OCI-M1 (cell line): ENCODE measurements around the gene CATSPERZ.
"Not testable (repeated sequence)": the region's sequence is repeated elsewhere in the genome, so short reads cannot be mapped to it uniquely, and the experiment has no call there.

Experiments
- DNase-seq: peaks from one replicate; lab custom pipeline; 2025; lab: John Stamatoyannopoulos, UW

CATSPERZ gene

DNA sequence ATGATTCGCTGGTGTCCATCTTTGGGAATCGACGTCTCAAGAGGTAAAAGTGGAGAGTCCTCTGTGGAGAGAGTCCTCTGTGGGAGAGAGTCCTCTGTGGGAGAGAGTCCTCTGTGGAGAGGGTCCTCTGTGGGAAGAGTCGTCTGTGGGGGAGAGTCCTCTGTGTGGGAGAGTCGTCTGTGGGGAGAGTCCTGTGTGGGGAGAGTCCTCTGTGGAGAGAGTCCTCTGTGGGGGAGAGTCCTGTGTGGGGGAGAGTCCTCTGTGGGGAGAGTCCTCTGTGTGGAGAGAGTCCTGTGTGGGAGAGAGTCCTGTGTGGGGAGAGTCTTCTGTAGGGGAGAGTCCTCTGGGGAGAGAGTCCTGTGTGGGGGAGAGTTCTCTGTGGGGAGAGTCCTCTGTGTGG is 20.9 kb downstream of the CATSPERZ start:
- DNase-seq: no peak

DNA sequence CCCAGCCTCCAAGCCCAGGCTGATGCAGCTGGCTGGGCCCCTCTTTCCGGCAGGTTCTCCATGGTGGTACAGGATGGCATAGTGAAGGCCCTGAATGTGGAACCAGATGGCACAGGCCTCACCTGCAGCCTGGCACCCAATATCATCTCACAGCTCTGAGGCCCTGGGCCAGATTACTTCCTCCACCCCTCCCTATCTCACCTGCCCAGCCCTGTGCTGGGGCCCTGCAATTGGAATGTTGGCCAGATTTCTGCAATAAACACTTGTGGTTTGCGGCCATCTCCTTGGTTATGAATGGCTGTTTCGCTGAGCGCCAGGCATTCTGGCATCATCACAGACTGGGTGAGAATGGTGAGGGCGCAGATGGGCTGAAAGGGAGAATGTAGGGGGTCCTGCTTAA is 21.4 kb downstream of the CATSPERZ start:
- DNase-seq: no peak

DNA sequence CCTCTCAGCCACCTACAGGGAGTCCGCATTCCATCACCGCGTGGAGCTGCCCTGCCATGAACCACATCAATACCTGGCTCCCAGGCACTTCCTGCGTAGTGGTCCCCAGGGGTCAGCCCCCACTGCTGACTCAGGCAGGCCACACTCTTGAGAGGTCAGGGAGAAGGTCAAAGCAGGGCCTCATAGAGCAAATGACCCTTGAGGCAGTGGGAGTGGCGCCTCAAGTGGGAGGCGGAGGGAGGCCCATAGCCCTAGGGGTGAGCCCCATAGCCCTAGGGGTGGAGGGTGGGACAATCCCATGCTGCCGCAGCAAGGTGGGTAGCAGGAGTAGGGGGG is 22.7 kb downstream of the CATSPERZ start:
- DNase-seq: no peak

DNA sequence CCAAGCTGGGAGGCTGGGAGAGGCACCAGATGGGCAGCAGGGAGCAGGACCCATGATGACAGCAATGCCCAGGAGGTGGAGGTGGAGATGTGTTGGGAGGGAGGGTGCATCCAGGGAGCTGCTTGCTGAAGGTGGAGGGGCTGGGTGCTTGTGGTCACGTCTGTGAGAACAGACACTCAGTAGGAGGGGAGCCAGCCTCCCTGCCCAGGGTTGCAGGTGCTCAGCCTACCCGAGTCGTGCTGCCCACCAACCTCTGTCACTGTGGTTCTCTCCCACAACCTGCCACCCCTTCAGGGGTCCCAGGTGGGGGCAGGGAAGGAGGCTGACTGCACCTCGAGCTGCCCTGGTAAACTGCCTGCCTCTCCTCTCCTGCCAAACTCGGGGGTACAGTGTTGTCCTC is 23.2 kb downstream of the CATSPERZ start:
- DNase-seq: no peak

DNA sequence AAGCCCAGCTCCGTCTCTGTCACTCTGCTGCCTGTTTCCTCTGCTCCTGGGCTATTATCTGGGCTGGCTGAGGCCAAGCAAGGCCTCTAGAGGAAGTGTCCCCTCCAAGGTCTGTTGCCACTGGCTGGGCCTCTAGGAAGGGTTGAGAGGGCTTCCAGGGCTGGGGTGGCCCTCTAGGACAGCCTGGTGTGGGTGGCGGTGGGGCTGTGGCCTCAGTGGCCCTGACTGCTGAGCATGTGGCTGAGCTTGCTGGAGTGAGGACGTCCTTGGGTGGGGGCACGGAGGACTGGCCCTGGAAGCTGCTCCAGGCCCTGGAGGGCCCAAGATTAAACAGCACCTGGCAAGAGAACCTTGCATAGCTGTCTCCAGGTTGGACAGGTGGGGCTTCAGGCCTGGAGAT is 23.8 kb downstream of the CATSPERZ start:
- DNase-seq: not testable (repeated sequence)

DNA sequence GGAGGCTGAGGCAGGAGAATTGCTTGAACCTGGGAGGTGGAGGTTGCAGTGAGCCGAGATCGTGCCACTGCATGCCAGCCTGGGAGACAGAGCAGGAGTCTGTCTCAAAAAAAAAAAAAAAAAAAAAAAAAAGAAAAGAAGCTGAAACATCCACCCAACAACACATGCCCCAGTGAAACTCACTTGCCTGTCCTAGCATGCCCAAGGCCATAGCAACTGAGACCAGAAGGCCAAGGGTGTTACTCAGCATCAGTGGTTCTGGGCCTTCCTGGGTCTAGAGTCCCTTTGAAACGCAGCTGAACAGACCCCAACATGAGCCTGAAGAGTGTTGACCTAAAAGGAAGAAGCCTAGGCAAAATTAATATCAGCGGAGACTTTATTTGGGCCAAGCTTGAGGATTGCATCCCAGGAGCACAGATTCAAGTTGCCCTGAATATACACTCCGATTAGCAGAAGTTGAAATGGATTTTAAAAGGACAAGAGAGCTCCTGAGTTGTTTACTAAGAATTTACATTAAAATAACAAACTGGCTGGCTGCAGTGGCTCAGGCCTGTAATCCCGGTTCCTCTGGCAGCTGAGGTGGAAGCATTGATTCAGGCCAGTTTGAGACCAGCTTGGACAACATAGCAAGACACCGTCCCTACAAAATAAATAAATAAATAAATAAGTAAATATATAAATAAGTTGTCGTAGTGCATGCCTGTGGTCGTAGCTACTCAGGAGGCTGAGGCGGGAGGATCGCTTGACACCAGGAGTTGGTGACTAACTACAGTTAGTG is 24.7 kb downstream of the CATSPERZ start:
- no peak for DNase-seq

DNA sequence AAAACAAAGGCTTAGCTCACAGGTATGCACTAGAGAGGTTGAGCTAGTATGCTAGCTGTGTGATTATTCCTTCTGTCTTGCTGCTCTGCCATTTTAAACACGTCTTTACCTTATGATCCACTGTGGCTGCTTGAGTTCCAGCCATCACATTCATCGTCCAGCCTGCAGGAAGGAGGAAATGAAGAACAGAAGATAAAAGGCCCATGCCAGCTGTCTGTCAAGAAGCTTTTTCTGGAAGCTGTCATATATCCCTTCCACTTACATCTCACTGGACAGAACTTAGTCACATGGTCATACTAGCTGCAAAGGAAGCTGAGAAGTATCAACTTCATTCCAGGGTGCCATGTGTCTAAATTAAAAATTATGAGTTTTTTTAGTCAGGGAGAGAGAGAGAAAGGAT is 27.2 kb downstream of the CATSPERZ start:
- no peak for DNase-seq

DNA sequence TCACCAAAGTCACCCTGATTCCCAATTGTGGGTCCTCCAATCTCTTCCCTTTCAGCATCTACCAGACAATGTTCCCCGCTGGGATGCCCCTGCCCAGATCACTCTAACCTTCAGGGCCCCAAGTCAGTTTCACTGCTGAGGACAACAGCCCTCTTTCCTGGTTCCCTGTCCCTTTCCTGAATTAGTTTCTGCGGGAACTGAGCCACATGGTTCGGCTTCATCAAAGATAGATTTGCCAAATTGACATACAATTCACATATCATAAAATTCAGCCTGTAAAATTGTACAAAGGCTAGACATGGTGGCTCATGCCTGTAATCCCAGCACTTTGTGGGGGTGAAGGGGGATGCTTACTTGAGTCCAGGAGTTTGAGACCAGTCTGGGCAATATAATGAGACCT is 27.8 kb downstream of the CATSPERZ start:
- DNase-seq: no peak

DNA sequence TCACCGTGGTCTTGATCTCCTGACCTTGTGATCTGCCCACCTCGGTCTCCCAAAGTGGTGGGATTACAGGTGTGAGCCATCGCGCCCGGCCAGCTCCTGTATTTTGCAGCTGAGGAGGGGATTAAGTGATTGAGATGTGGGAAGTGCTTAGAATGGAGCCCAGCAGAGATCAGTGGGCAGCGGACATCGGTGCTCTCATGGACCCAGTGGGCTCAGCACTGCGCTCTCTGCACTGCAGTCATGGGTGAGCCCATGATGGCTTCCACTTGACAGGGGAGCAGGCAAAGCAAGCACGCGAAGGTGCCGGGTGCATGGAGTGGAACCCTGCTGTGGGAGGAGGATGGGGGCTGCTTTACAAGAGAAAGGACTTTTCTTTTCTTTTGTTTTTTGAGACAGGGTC is 30.7 kb downstream of the CATSPERZ start:
- no peak for DNase-seq

DNA sequence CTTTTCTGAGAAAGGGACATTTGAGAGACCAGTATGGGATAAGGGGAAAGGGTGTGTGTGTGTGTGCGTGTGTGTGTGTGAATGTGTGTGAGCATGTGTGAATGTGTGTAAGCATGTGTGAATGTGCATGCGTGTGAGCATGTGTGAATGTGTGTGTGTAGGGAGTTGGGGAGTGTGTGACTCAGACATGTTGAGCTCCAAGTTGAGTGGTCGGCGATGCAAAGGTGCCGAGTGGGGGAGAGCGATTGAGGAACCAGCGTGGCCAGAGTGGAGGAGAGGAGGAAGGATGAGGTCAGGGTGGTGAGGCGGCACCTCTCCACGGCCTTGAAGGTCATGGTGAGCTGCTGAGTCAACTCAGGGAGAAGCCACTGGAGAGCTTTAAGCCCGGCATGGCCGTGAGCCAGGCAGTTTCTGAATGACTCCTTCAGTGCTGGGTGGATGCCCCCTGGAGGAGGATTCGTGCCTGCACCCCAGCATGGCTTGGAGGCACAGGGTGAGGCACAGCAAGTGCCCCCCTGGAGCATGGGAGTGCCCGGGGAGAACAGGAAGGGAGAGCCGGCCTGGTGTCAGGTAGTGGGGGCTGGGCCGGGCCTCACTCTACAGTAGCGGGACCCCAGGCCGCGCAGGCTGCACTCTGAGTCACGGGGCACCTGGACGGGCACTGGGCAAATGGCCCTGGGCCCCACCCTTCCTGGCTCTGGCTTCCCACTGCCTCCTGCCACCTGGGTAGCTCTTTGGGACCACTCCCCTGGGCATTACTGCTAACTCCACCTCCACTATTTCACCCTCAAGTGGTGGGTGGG is 31.6 kb downstream of the CATSPERZ start:
- DNase-seq: peak; percentile 93

DNA sequence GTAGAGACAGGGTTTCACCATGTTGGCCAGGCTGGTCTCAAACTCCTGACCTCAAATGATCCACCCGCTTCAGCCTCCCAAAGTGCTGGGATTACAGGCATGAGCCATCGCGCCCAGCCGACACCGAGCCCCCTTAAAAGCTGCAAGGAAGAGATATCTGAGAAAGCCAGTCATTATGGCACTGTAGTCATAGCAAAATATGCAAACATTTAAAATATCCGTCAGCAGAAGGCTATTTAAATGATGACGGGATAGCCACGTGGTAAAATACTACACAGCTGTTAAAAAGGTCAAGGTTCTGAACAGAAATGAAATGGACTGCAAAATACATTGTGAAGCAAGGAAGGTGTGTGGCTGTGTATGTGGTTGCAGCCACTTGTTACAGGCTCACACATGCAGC is 33.4 kb downstream of the CATSPERZ start:
- DNase-seq: no peak

DNA sequence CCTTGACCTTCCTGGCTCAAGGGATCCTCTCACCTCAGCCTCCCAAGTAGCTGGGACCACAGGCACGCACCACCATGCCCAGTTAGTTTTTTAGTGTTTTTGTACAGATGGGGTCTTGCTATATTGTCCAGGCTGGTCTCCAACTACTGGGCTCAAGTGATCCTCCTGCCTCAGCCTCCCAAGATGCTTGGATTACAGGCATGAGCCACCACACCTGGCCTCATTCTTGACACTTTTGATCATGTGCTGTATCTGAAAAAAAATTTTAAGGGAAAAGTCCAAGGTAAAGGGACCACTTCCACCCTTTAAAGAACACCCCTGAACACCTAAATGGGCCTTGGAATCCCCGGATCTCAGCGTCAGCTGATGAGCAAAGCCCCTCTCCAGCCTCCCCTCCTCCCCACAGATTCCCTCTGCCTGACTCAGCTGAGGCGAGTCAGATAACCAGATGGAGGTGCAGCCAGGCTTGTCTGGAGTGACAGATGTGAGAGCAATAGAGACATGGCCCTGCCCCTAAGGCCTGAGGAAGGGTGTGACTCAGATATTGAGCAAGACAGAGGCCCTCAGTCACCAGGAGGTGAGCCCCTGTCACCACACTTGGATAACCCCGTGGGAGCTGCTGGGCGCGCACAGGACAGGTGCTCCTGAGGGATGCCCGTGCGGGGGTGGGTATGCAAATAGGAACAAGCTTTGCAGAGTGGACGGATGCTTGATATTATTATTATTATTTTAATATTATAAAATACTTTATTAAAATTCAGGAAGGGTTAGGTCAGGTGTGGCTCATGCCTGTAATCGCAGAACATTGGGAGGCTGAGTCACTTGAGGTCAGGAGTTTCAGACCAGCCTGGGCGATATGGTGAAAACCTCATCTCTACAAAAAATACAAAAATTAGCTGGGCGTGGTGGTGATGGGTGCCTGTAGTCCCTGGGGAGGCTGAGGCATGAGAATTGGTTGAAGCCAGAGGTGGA is 34.9 kb downstream of the CATSPERZ start:
- peak; percentile 98 for DNase-seq

DNA sequence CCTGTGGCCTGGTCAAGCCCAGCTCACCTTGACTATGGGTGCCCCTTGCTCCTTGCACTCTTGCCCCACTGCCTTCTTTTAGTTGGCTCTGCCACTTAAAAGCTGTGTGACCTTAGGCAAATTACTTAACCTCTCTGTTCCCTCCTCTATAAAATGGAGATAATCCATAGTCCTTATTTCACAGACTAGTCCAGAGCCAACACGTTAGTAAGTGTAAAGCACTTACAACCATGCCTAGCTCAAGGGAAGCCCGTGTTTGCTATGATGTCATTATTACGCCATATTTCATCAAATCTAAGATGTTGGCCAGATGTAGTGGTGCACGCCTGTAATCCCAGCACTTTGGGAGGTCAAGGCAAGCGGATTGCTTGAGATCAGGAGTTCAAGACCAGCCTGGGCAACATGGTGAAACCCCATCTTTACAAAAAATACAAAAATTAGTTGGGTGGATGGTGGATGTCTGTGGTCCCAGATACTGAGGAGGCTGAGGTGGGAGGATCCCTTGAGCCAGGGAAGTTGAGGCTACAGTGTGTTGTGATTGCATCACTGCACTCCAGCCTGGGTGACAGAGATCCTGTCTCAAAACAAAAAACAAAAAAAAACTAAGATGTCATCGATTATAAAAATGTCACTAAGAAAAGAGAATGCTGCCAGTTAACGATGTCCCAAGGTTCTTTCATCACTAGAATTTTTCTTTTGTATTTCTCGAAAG is 37.5 kb downstream of the CATSPERZ start:
- DNase-seq: peak; percentile 25

DNA sequence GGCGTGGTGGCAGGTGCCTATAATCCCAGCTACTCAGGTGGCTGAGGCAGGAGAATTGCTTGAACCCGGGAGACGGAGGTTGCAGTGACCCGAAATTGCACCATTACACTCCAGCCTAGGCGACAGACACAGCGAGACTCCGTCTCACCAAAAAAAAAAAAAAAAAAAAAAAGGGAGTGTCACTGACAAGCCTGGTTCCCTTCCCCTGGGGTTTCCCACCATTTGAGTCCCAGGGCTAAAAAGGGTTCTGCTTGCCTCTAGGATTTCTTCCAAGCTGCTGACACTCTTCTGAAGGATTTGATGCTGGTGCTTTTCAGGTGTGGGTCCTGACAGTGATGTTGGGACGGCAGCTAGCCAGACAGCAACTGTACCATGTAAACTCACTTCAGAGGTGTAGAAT is 38.6 kb downstream of the CATSPERZ start:
- DNase-seq: no peak

DNA sequence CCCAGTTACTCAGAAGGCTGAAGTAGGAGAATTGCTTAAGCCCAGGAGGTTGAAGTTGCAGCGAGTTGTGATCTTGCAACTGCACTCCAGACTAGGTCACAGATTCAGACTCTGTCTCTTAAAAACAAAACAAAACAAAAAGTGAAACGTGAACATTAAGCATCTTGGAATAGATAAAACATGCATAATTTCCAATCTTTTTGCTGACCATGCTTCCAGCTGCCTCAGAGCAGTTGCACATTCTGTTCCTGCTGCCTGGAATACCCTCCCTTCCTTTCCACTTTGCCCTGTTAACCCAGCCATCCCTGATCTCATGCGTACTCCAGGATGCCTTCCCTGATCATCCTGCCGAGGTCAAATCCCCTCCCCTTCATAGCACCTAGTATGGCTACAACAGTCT is 39.1 kb downstream of the CATSPERZ start:
- DNase-seq: no peak

DNA sequence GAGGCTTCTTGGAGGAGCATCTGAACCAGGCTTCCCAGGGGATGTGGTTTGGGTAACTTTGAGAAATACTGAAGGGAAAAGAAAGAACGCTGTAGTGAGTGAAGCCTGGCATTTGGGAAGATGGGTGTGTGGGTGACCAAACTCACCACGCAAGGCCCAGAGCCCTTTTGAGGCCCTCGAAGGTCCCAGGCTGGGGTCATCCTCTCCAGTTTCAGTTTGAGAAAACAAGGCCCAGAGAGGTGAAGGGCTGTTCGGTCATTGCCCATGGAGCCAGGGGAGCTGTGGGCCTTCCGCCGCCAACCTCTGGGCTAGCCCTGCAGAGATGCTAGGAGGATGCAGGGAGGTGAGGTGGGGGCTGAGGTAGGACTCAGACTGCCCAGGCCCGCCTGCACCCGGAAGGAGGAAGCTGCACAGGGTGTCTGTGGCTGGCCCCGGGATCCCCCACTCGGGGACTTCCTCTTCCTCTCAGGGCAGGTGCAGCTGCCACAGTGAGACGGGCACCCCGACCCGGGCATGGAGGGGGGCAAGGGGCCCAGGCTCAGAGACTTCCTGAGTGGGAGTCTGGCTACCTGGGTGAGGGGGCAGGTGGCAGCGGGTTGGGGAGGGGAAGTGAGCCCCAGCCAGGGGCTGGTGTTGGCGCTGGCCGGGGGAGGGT is 39.7 kb downstream of the CATSPERZ start, which contains the start of gene CCDC88B:
Gene CCDC88B, plus strand, starts transcription at position 451 of the 655 bp plus-strand sequence. Its CDS starts 63 bp downstream, at position 514.
- peak; percentile 46 for DNase-seq

DNA sequence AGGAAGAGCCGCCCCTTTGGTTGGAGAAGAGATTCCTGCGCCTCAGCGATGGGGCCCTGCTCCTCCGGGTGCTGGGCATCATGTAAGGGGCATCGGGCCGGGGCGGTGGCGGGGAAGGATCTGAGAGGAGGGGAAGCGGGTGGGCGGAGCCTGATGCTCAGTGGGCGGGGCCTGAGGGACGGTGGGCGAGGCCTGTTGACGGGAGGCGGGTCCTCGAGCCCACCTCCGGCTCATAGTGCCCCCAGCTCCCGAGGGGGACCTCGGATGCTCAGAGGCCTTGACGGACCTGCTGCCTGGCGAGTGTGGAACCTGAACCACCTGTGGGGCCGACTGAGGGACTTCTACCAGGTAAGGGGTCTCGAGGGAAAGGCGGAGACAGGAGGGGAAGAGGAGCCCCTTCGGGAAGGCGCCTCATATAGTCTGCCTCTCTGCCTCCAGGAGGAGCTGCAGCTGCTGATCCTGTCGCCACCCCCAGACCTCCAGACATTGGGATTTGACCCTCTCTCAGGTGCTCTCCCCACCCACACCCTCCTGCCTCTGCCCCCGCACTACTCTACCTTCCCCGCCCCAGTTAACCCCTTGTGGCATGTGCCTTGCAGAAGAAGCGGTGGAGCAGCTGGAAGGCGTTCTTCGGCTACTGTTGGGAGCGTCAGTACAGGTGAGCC is 40.6 kb downstream of the CATSPERZ start:
- DNase-seq: no peak

DNA sequence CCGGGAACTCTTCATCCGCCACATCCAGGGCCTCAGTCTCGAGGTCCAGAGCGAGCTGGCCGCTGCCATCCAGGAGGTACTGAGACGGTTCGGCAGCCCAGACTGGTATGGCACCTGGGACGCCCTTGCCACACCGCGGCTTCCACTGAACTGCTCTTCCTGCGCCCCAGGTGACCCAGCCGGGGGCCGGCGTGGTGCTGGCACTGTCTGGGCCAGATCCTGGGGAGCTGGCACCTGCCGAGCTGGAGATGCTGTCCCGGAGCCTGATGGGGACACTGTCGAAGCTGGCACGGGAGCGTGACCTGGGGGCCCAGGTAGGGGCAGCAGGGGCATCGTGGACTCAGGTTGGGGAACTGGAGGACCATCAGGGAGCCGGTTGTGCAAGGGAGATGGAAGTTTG is 41.3 kb downstream of the CATSPERZ start:
- DNase-seq: no peak

DNA sequence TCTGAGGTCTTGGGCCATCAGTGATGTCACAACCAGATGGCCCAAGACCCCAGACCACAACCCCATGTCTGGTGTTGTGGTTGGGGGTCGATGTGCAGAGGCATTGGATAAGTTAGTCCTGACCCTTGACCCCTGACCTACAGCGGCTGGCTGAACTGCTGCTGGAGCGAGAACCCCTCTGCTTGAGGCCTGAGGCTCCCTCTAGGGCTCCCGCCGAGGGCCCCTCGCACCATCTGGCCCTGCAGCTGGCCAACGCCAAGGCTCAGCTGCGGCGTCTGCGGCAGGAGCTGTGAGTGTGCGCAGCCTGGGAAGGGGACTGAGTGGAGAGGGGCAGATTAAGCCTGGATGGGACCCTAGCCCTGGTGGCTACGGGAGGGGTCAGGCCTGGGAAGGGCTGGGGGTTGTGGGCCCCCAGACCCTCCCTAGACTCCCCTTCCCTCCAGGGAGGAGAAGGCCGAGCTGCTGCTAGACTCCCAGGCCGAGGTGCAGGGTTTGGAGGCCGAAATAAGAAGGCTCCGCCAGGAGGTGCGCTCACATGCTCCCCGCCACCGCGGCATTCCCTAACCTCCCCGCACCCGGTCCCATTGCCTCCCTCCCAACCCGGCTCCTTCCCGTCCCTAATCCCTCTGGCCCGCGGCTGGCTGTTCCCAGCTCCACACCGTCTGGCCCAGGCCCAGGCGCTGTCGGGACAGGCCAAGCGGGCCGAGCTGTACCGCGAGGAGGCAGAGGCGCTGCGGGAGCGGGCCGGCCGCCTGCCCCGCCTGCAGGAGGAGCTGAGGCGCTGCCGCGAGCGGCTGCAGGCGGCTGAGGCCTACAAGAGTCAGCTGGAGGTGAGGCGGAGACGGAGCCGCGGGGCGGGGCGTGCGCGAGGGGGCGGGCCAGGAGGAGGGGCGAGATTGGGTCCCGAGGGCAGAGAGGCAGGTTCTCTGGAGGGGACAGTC is 42.0 kb downstream of the CATSPERZ start:
- DNase-seq: peak; percentile 80
